HG02610 (cell line): Measurements from ENCODE around the gene MPST.

Experiments
- ATAC-seq: cut with Tn5 transposase; IDR thresholded peaks from one replicate; pipeline ENCODE4 v1.9.1; 2021; ENCODE audit warnings: mild to moderate bottlenecking, moderate library complexity; ENCODE audit not compliant: unreplicated experiment

MPST gene

GRCh38 chr22:37075822-37076433, 56.4 kb downstream of the MPST start:
- no peak for ATAC-seq

- ATAC-seq, result no peak
Observed at GRCh38 chr22:37077802-37078448, 58.4 kb downstream of the MPST start.

GRCh38 chr22:37079158-37079557, 59.6 kb downstream of the MPST start:
- no peak for ATAC-seq
